ENCODE data around the gene SCTR. TPM values are rescaled to one million over a fixed set of nuclear protein-coding genes. Genes with fewer than 3 reads are reported as not detected.

SCTR gene
- total RNA-seq: not detected in 2 replicates

GRCh38 chr2:119523952-119524694 lies at the start of gene SCTR:
TSS of gene SCTR (minus strand) at chr2:119524483. CDS start at chr2:119524226, 257 bp downstream.

GRCh38 chr2:119544075-119544938 lies 20.0 kb upstream of the SCTR start, which contains the start of gene CFAP221:
TSS of gene CFAP221 (plus strand) at chr2:119544449. CDS start at chr2:119546132, 1,683 bp downstream.

GRCh38 chr2:119431155-119431975 lies 92.9 kb downstream of the SCTR start, which contains the start of gene TMEM37:
TSS of gene TMEM37 (plus strand) at chr2:119431854. CDS start at chr2:119431904, 50 bp downstream.

Other genes starting within 250 kb of the SCTR start
- 5.6 and 8.6 TPM in 2 replicates for gene C2orf76, start 157.6 kb downstream of the SCTR start, total RNA-seq
- gene DBI, start 157.5 kb downstream of the SCTR start, total RNA-seq: 46.8 and 102 TPM in 2 replicates
- gene TMEM37, start 92.6 kb downstream of the SCTR start, total RNA-seq: under 0.01 and 0.19 TPM in 2 replicates
- under 0.01 TPM in 2 replicates for gene CFAP221, start 20.0 kb upstream of the SCTR start, total RNA-seq
- 3.9 and 9.6 TPM in 2 replicates for gene TMEM177, start 154.7 kb upstream of the SCTR start, total RNA-seq
- gene PTPN4, start 235.4 kb upstream of the SCTR start, total RNA-seq: 16.3 and 23.1 TPM in 2 replicates